ENCODE data around the gene B3GNT2.
A peak's percentile ranks its signal among the peaks of the same experiment; 100 is the strongest.
"Not testable (repeated sequence)": the region's sequence is repeated elsewhere in the genome, so short reads cannot be mapped to it uniquely, and the experiment has no call there.

B3GNT2 gene

GRCh38 chr2:62195421-62196277 lies at the start of gene B3GNT2:
Gene B3GNT2 (plus strand): TSS chr2:62196115. CDS start chr2:62222221, 26,106 bp downstream.
- peak; percentile 72 for DNase-seq

GRCh38 chr2:62146790-62147189 lies 49.1 kb upstream of the B3GNT2 start:
- DNase-seq: not testable (repeated sequence)

GRCh38 chr2:62147610-62148301 lies 48.2 kb upstream of the B3GNT2 start:
- no peak for DNase-seq

GRCh38 chr2:62149708-62150107 lies 46.2 kb upstream of the B3GNT2 start:
- no peak for DNase-seq

GRCh38 chr2:62150597-62151305 lies 45.2 kb upstream of the B3GNT2 start:
- no peak for DNase-seq

- no peak for DNase-seq
Observed at GRCh38 chr2:62151306-62151638, 44.6 kb upstream of the B3GNT2 start.

GRCh38 chr2:62152000-62152399 lies 43.9 kb upstream of the B3GNT2 start:
- no peak for DNase-seq

- DNase-seq: no peak
Observed at GRCh38 chr2:62156861-62157496, 38.9 kb upstream of the B3GNT2 start.

- DNase-seq: no peak
Observed at GRCh38 chr2:62158444-62159121, 37.3 kb upstream of the B3GNT2 start.

- not testable (repeated sequence) for DNase-seq
Observed at GRCh38 chr2:62160691-62161090, 35.2 kb upstream of the B3GNT2 start.

GRCh38 chr2:62163106-62163831 lies 32.6 kb upstream of the B3GNT2 start:
- DNase-seq: no peak

GRCh38 chr2:62163834-62164233 lies 32.1 kb upstream of the B3GNT2 start:
- DNase-seq: no peak

GRCh38 chr2:62175728-62176127 lies 20.2 kb upstream of the B3GNT2 start:
- DNase-seq: no peak

- DNase-seq: no peak
Observed at GRCh38 chr2:62176801-62177200, 19.1 kb upstream of the B3GNT2 start.

- no peak for DNase-seq
Observed at GRCh38 chr2:62177392-62178049, 18.4 kb upstream of the B3GNT2 start.

- no peak for DNase-seq
Observed at GRCh38 chr2:62178741-62179271, 17.1 kb upstream of the B3GNT2 start.

GRCh38 chr2:62180975-62181374 lies 14.9 kb upstream of the B3GNT2 start:
- DNase-seq: peak; percentile 43 to 57

- no peak for DNase-seq
Observed at GRCh38 chr2:62181843-62182242, 14.1 kb upstream of the B3GNT2 start.

GRCh38 chr2:62184512-62185230 lies 11.2 kb upstream of the B3GNT2 start:
- no peak for DNase-seq

- DNase-seq: no peak
Observed at GRCh38 chr2:62185475-62186155, 10.3 kb upstream of the B3GNT2 start.
